Neuronal stem cell (in vitro differentiated cells): Measurements from ENCODE around the gene NPTX2.

ENCODE experiments used
- DNase-seq: peaks from one replicate; pipeline ENCODE4 v3.0.0-alpha.2; 2013; ENCODE audit warnings: low spot score
- H2AFZ ChIP-seq: one replicate; pipeline ENCODE4 v1.6.1; 2013; ENCODE audit warnings: mild to moderate bottlenecking, low read length, inconsistent platforms
- H2AK5ac ChIP-seq: 2 replicates; pipeline ENCODE4 v1.6.1; 2013; ENCODE audit warnings: low read depth, mild to moderate bottlenecking, inconsistent platforms, low read length, moderate library complexity, mixed read lengths
- H2BK120ac ChIP-seq: 2 replicates; pipeline ENCODE4 v1.6.1; 2013; ENCODE audit warnings: low read depth, mild to moderate bottlenecking, inconsistent platforms, low read length, moderate library complexity, mixed read lengths
- H2BK12ac ChIP-seq: one replicate; pipeline ENCODE4 v1.6.1; 2013; ENCODE audit warnings: low read length, inconsistent platforms
- H2BK15ac ChIP-seq: 2 replicates; pipeline ENCODE4 v1.6.1; 2013; ENCODE audit warnings: mild to moderate bottlenecking, low read length, inconsistent platforms, mixed read lengths
- H2BK5ac ChIP-seq: one replicate; pipeline ENCODE4 v1.6.1; 2013; ENCODE audit warnings: inconsistent platforms, mild to moderate bottlenecking, low read length, moderate library complexity
- H3K14ac ChIP-seq: one replicate; pipeline ENCODE4 v1.6.1; 2013; ENCODE audit warnings: low read length, inconsistent platforms
- H3K18ac ChIP-seq: 2 replicates; pipeline ENCODE4 v1.6.1; 2013; ENCODE audit warnings: low read length, inconsistent platforms
- H3K23ac ChIP-seq: 2 replicates; pipeline ENCODE4 v1.6.1; 2013; ENCODE audit warnings: low read depth, mild to moderate bottlenecking, mixed read lengths, low read length, inconsistent platforms; ENCODE audit not compliant: poor library complexity
- H3K27ac ChIP-seq: replicated peaks from 3 replicates; pipeline ENCODE4 v1.5.1; 2013; ENCODE audit warnings: low read length, inconsistent platforms
- H3K27me3 ChIP-seq, 3 experiments: 2 replicates each; pipeline ENCODE4 v1.6.1; 2013; ENCODE audit warnings: low read length in 3 of 3, mild to moderate bottlenecking in 2 of 3, inconsistent platforms in 1 of 3, low read depth in 1 of 3, mixed read lengths in 1 of 3, moderate library complexity in 1 of 3; ENCODE audit not compliant: control insufficient read depth in 3 of 3, insufficient read depth in 3 of 3
- H3K36me3 ChIP-seq, 2 donors: replicated peaks in 1 of 2; 2 replicates each; pipeline ENCODE4 v1.6.1; 2013; ENCODE audit warnings: low read length in 2 of 2; ENCODE audit not compliant: control insufficient read depth in 2 of 2, insufficient read depth in 2 of 2
- H3K4ac ChIP-seq: 2 replicates; pipeline ENCODE4 v1.6.1; 2013; ENCODE audit warnings: inconsistent platforms, mild to moderate bottlenecking, low read length, moderate library complexity
- H3K4me1 ChIP-seq, 2 donors: 1 replicate in 1 of 2; 2 replicates in 1 of 2; pipeline ENCODE4 v1.6.1; 2013; ENCODE audit warnings: low read length in 2 of 2, low read depth in 1 of 2; ENCODE audit not compliant: control insufficient read depth in 2 of 2, insufficient read depth in 1 of 2
- H3K4me2 ChIP-seq: one replicate; pipeline ENCODE4 v1.6.1; 2013; ENCODE audit warnings: mild to moderate bottlenecking, low read length, inconsistent platforms; ENCODE audit not compliant: insufficient read depth, poor library complexity, severe bottlenecking
- H3K4me3 ChIP-seq, 2 donors: 2 replicates each; pipeline ENCODE4 v1.5.1; 2013; ENCODE audit warnings: low read length in 2 of 2, mild to moderate bottlenecking in 2 of 2, inconsistent platforms in 1 of 2, moderate library complexity in 1 of 2
- H3K79me1 ChIP-seq: one replicate; pipeline ENCODE4 v1.6.1; 2013; ENCODE audit warnings: low read depth, mild to moderate bottlenecking, inconsistent platforms, low read length, moderate library complexity
- H3K9ac ChIP-seq: one replicate; pipeline ENCODE4 v1.6.1; 2013; ENCODE audit warnings: mild to moderate bottlenecking, low read depth, low read length, inconsistent platforms; ENCODE audit not compliant: poor library complexity
- H3K9me3 ChIP-seq, 2 donors: replicated peaks in 1 of 2; 2 replicates each; pipeline versions ENCODE3 to v1.6.1; 2013; ENCODE audit warnings: low read length in 2 of 2, mild to moderate bottlenecking in 2 of 2, inconsistent platforms in 1 of 2, low read depth in 1 of 2, mixed read lengths in 1 of 2, moderate library complexity in 1 of 2; ENCODE audit not compliant: control insufficient read depth in 2 of 2, insufficient read depth in 1 of 2
- H4K8ac ChIP-seq: one replicate; pipeline ENCODE4 v1.6.1; 2013; ENCODE audit warnings: low read depth, mild to moderate bottlenecking, inconsistent platforms, low read length, moderate library complexity
- H4K91ac ChIP-seq: one replicate; pipeline ENCODE4 v1.6.1; 2013; ENCODE audit warnings: low read length, low read depth, mild to moderate bottlenecking, inconsistent platforms; ENCODE audit not compliant: poor library complexity
- WGBS, 2 donors: extraction: QIAGEN DNeasy Blood & Tissue Kit; methylation state at CpG; one replicate each; pipeline ENCODE4 v1.1.7; 2013; ENCODE audit warnings: missing lambda C conversion rate in 2 of 2, mixed read lengths in 1 of 2; ENCODE audit not compliant: insufficient read length in 2 of 2, insufficient replicate concordance in 1 of 2; ENCODE audit errors: extremely low coverage in 2 of 2; 5-methylcytosine and 5-hydroxymethylcytosine counted together

Gene NPTX2

DNA sequence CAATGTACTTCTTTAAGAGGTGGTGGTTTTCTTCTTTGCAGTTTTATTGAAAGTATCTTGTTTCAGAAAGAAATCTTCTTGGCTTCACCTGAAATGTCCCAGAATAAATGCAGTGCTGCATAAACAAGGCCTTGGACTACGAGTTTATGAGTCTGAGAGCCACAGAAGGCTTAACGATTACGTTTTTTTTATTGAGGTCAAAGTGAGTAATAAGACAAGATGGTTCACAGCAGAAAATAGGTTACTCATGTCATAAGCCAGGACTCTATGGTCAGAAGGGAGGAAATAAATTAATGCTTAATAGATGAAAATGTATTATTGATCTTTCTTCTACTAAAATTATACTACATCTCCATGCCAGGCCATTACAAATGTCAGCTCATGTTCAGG is 13.7 kb upstream of the NPTX2 start:
- Histone ChIP-seq H3K27ac (no peak overlapping the region), H3K4me3 (no peak overlapping the region), H3K79me1 (no peaks in the 10 kb centered on the region), H3K23ac (no peak overlapping the region), H2BK12ac (no peak overlapping the region), H4K8ac (no peak overlapping the region), H3K9ac (no peak overlapping the region), H2BK15ac (no peak overlapping the region), H3K18ac (no peak overlapping the region), H3K9me3 (no peaks in the 10 kb centered on the region), H3K4ac (no peak overlapping the region), H4K91ac (no peak overlapping the region), H2AFZ (no peak overlapping the region), H3K4me1 (peaks cover 0 to 2% of the 10 kb centered on the region in 2 donors), H2BK120ac (no peak overlapping the region), H3K4me2 (no peak overlapping the region), H3K27me3 (peaks cover 0 to 13% (median 0%) of the 10 kb centered on the region in 3 experiments), H3K14ac (no peak overlapping the region), H2AK5ac (no peak overlapping the region), H2BK5ac (no peak overlapping the region), H3K36me3 (no peaks in the 10 kb centered on the region)
- no peak for DNase-seq
- no CpG with 5 or more reads among the region's 3 CpGs for WGBS, 2 donors

DNA sequence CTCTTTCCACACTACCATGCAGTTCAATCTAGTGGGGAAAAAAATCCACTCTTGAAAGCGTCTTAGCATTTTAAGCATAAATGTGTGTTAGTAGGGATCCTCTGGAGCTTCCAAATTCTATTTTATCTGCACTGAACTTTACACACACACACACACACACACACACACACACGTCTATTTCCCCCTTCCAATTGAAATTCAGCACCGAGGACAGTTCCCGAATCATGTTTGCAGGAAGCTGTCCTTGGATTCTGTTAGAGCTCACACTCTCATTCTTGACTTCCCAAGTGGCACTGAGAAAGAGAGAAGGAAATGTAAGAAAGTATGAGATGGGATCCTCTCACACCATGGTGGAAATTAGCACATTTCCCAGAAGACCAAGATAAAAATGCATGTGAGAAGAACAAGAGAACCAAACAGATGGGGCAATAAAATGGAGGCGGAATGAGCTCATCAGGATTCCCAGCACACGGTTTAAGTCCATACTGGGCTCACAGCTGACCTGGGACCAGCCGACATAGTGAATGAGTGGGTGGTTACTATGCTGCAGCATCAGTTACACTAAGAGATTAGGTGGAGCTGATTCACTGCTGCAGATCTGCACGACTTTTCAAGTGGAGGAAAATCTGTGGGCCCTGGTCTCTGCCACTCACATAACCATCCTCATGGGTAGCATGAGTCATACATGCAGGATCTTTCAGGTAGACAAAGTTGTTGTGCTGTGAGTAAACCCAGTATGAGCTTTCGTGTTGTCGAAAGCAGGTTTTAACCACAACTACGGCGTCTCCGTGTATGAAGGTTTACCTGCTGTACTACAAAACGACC is 3.3 kb upstream of the NPTX2 start:
- Histone ChIP-seq H3K27me3 (peaks cover 11 to 46% (median 30%) of the 10 kb centered on the region in 3 experiments), H2BK120ac (no peak overlapping the region), H3K27ac (no peak overlapping the region), H4K8ac (no peak overlapping the region), H2AFZ (no peak overlapping the region), H2BK15ac (no peak overlapping the region), H3K23ac (no peak overlapping the region), H3K18ac (no peak overlapping the region), H3K79me1 (no peaks in the 10 kb centered on the region), H3K4me3 (no peak overlapping the region), H4K91ac (no peak overlapping the region), H3K4me2 (no peak overlapping the region), H3K4me1 (peaks cover 0 to 5% of the 10 kb centered on the region in 2 donors), H2BK12ac (no peak overlapping the region), H3K36me3 (no peaks in the 10 kb centered on the region), H2AK5ac (no peak overlapping the region), H3K9ac (no peak overlapping the region), H2BK5ac (no peak overlapping the region), H3K9me3 (no peaks in the 10 kb centered on the region), H3K14ac (no peak overlapping the region), H3K4ac (no peak overlapping the region)
- WGBS, 2 donors: no CpG with 5 or more reads among the region's 14 CpGs
- DNase-seq: peak; percentile 84

DNA sequence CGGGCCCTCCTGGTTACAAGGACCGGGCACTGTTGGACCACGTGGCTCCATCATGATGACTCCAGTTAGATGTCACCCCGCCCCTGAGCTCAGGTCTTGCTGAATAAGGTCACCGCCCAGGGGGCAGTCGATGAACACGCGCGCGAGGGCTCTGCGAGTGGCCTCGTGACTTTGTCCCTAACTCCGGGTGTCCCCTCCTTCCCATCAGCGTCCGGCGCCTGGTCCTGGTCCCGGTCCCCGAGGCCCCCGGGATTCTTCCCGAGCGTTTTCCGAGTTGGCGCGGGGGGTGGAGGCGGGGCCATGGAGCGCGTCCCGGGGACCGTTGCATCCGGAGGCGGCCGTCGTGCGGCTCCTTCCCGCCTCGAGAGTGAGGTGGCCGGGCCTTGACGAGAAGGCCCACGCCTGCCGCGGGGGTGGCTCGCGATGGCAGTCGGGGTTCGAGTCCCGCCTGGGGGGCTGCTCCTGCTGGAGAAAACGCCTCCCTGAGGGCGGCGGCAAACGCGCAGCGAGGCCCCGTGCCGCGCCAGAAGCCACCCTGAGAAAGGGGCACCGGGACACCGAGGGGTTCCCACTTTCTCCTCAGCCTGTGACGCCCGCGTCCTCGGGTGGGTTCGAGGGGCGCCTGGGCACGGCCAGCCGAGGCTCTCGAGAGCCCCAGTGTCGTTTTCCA is 569 bp upstream of the NPTX2 start:
- no peak overlapping the region for H2BK15ac ChIP-seq
- H3K23ac ChIP-seq: no peak overlapping the region
- WGBS, 2 donors: no CpG with 5 or more reads among the region's 67 CpGs
- H3K36me3 ChIP-seq: no peaks in the 10 kb centered on the region
- peak overlapping the region; percentile 32 for H2BK12ac ChIP-seq
- H2AFZ ChIP-seq: peak overlapping the region; percentile 84
- no peaks in the 10 kb centered on the region for H3K79me1 ChIP-seq
- no peak overlapping the region for H2BK120ac ChIP-seq
- H3K4me2 ChIP-seq: peak overlapping the region; percentile 87
- peak overlapping the region in 1 of 2 donors; percentile 19 for H3K4me3 ChIP-seq
- no peaks in the 10 kb centered on the region for H3K9me3 ChIP-seq
- H4K8ac ChIP-seq: peak overlapping the region; percentile 54
- no peak overlapping the region for H3K27ac ChIP-seq
- H2BK5ac ChIP-seq: no peak overlapping the region
- H2AK5ac ChIP-seq: no peak overlapping the region
- no peak overlapping the region for H4K91ac ChIP-seq
- no peak overlapping the region for H3K4ac ChIP-seq
- peak overlapping the region; percentile 54 for H3K9ac ChIP-seq
- no peak overlapping the region for H3K14ac ChIP-seq
- DNase-seq: no peak
- peaks cover 11 to 72% (median 37%) of the 10 kb centered on the region in 3 experiments for H3K27me3 ChIP-seq
- H3K18ac ChIP-seq: peak overlapping the region; percentile 87
- H3K4me1 ChIP-seq: peaks cover 0 to 12% of the 10 kb centered on the region in 2 donors

DNA sequence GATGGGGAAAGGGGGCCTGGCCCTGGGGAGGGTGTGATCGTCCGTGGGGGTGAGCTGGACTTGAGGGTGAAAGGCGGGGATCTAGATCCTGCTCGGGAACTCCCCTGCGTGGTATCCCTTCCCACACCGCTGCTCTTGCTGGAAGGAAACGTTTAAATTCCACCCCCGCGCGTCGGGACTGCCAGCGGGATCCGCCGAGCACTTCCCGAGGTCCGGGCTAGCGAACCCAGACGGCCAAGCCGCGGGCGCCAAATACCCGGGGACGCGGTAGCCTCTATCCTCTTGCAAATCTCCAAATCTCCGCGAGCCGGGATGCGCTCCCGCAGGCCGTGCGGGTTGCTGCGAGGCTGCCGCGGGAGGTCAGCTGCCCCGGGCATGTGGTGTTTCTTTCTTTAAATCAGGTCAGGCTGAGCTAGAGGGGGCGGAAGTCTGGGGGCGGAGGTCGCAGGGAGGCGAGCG is 904 bp downstream of the NPTX2 start:
- Histone ChIP-seq H3K9me3 (no peaks in the 10 kb centered on the region), H2BK5ac (no peak overlapping the region), H2BK12ac (no peak overlapping the region), H4K91ac (no peak overlapping the region), H3K23ac (peak overlapping the region; percentile 40), H2AK5ac (peak overlapping the region; percentile 85), H3K4me1 (peaks cover 0 to 16% of the 10 kb centered on the region in 2 donors), H2BK15ac (peak overlapping the region; percentile 49), H4K8ac (no peak overlapping the region), H3K4me3 (peak overlapping the region; percentile 45 to 80), H3K18ac (peak overlapping the region; percentile 81), H3K14ac (no peak overlapping the region), H2AFZ (peak overlapping the region; percentile 84), H3K4ac (no peak overlapping the region), H3K9ac (peak overlapping the region; percentile 88), H3K79me1 (no peaks in the 10 kb centered on the region), H2BK120ac (no peak overlapping the region), H3K27ac (no peak overlapping the region), H3K36me3 (no peaks in the 10 kb centered on the region), H3K27me3 (peaks cover 11 to 78% (median 37%) of the 10 kb centered on the region in 3 experiments), H3K4me2 (peak overlapping the region; percentile 91)
- DNase-seq: no peak
- WGBS, 2 donors: no CpG with 5 or more reads among the region's 40 CpGs
